ENCODE results near the gene ERBB2.
A peak's percentile ranks its signal among the peaks of the same experiment; 100 is the strongest.

ERBB2 gene

GRCh38 chr17:39666231-39666600 is 33.6 kb upstream of the ERBB2 start:
- DNase-seq, result no peak

- DNase-seq, result no peak
Observed at GRCh38 chr17:39666601-39667261, 33.1 kb upstream of the ERBB2 start.

DNA sequence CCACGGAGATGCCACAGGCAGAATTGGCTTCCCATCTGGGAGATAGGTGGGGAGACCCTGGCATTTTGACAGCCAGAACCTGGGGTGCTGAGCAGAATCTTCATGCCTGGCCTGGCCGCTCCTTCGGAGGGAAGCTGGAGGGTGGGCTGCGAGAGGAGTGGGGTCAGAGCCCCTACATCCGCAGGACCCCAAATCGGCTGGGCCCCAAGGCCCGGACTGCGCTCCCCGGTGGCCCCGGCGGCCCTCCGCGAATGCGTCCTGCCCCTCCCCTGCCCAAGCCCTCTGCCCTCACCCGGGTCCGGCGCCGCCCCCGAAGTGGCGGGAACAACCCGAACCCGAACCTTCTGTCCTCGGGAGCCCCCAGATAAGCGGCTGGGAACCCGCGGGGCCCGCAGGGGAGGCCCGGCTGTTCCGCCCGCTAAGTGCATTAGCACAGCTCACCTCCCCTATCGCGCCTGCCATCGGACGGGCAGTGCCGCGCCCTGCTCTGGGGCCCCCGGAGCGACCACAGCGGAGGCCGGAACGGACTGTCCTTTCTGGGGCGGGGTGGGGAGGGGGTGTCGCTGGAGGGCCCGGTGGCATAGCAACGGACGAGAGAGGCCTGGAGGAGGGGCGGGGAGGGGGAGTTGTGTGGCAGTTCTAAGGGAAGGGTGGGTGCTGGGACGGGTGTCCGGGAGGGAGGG is 32.5 kb upstream of the ERBB2 start:
- no peak for DNase-seq

- DNase-seq, result peak; percentile 36
Observed at GRCh38 chr17:39667945-39668924, 31.6 kb upstream of the ERBB2 start, which contains the start of gene PNMT. TSS of gene PNMT (plus strand) at chr17:39668453. CDS start at chr17:39668476, 23 bp downstream.

DNA sequence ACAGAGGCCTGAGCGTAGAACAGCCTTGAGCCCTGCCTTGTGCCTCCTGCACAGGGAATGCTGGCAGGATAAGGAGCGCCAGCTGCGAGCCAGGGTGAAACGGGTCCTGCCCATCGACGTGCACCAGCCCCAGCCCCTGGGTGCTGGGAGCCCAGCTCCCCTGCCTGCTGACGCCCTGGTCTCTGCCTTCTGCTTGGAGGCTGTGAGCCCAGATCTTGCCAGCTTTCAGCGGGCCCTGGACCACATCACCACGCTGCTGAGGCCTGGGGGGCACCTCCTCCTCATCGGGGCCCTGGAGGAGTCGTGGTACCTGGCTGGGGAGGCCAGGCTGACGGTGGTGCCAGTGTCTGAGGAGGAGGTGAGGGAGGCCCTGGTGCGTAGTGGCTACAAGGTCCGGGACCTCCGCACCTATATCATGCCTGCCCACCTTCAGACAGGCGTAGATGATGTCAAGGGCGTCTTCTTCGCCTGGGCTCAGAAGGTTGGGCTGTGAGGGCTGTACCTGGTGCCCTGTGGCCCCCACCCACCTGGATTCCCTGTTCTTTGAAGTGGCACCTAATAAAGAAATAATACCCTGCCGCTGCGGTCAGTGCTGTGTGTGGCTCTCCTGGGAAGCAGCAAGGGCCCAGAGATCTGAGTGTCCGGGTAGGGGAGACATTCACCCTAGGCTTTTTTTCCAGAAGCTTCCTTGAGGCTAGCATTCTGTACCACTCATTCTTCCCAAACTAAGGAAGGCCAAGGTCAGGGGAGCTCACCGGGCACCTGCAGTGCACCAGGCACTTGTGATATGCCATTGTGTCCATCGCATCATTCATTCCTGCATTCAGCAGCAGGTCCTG is 29.7 kb upstream of the ERBB2 start:
- DNase-seq, result no peak

DNA sequence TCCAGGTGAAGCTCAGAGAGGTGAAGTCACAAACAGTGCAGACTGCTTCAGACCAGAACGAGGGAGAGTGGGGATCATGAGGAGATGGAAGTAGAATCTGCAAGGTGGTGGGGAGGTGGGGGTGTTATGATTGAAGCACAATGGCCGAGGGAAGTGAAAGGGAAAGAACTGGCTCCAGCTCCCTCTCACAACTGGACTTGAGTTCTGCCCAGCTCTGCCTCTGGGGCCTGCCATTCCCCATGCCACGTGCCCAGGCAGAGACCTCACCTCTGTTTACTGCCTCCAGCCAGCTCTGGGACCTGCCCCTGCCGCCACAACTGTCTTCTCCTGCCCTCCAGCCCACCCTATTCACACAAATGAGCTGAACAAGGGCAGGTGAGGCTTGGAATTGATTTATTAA is 29.1 kb upstream of the ERBB2 start:
- no peak for DNase-seq

DNA sequence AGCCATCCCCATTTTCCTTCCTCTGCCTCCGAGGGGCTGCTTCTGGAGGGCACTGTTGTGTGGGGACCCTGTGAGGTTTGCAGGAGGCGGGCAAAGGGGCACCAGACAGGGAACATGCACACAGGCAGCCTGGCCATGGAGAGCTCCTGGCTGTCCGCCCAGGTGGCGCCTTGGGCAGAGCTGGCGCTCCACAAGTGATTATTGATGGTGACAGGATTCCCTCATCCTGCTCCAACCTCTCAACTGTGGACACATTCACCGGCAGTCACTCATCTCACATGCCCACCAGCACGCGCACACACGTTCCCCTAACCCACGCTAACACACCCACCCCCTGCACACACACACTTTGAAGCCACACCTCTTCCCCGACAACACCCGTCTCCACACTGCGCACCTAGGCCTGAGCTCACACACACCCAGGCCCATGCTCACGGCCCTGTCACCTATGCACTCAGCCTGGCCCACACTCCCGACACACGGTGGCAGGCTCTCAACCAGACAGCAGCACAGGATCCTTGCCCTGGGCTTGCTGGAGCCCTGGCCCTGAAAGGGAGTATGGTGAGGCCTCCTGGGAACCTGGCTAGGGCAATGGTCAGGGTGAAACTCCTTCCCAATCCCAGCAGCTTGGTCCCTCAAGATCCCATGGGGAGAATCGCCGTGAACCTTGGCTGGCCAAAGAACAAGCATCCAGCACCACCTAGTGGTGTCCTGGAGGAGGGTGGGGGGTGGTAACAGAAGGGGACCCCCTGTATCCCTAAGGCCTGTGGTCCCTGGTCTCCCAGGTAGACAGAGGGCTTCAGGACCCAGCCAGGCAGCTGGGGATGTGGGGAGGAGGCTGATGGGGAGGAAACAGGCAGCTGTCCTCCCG is 28.0 kb upstream of the ERBB2 start:
- DNase-seq, result no peak

DNA sequence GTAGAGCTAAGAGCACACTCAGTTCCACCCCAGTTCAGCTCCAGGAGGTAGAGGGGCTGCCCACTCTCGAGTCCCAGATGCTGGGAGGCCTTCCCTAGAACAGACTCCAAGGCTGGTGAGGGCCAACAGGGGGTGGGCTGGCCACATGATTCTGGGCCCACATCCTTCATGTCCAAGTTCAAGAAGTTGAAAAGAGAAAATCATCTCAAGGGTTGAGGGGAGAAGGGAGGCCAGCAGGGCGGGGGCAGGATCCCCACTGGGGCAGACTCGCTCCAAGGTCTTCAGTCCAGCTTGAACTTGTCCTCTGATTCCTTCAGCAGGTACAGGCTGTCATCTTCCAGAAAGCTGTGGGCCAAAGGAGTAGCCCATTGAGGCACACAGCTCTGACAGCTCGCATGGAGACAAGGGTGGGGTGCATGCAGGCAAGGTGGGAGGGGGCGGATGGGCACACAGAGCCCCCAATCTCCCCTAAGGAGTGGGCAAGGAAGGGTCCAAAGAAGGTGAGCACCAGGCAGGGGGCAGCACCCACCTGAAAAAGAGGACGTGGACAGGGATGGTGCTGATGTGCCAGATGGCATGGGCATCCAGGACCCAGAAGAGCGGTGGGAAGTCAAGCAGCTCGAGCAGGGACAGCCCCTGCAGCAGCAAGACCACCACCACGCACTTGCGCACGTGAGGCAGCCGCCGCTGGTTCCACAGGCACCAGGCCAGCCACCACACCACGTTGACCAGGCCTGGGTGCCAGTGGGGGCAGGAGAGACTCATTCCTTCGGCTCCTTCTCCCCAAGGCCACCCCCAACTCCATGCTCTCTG is 27.1 kb upstream of the ERBB2 start:
- DNase-seq, result no peak

GRCh38 chr17:39673335-39674081 is 26.4 kb upstream of the ERBB2 start:
- DNase-seq, result no peak

DNA sequence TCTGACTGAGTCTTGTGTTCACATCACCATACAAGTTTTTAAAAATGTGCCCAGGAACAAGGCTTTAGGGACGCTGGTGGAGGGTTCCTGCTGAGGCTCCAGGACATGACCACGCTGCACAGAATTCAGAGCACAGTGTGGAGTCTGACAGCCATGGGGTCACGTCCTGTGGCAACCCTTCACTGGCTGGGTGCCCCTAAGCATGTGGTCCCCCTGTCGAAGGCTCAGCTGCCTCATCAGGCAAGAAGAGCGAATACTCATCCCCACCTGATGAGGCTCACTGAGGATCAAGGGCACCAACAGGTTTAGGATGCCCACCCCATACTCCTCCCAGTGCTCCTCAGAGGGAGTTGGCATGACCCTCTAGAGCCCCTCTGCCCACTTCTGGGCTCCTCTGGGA is 25.7 kb upstream of the ERBB2 start:
- DNase-seq, result no peak

- no peak for DNase-seq
Observed at GRCh38 chr17:39674702-39675389, 25.0 kb upstream of the ERBB2 start.

GRCh38 chr17:39675390-39676082 is 24.3 kb upstream of the ERBB2 start:
- DNase-seq, result no peak

DNA sequence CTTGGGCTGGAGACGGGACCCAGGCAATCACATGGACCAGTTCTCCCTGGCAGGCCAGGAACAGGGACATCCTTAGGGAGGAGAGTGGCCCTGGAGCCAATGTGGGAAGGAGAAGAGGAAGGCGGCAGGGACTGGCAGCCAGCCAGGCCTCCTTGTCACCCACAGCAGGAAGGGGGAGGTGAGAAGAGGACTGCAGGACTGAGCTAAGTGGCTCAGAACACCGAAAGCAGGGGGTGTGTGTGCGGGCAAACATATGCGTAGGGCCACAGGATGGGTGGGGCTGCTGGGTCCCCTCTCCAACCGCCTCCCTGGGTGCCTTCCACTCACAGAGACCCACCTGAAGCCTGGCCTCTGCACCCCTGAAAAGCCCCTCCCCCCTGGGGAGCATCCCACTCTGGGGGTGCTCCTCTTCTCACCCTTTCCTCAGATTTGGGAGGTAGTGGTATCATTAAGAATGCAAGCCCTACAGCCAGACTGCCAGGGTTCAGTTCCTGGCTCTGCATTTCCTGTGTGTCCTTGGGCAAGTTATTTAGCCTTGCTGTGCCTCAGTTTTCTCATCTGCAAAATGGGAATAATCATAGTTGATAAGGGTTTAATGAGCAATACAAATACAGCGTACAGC is 23.6 kb upstream of the ERBB2 start:
- peak; percentile 18 for DNase-seq

GRCh38 chr17:39677072-39677471 is 22.8 kb upstream of the ERBB2 start:
- DNase-seq, result no peak

- no peak for DNase-seq
Observed at GRCh38 chr17:39677542-39678339, 22.1 kb upstream of the ERBB2 start.

DNA sequence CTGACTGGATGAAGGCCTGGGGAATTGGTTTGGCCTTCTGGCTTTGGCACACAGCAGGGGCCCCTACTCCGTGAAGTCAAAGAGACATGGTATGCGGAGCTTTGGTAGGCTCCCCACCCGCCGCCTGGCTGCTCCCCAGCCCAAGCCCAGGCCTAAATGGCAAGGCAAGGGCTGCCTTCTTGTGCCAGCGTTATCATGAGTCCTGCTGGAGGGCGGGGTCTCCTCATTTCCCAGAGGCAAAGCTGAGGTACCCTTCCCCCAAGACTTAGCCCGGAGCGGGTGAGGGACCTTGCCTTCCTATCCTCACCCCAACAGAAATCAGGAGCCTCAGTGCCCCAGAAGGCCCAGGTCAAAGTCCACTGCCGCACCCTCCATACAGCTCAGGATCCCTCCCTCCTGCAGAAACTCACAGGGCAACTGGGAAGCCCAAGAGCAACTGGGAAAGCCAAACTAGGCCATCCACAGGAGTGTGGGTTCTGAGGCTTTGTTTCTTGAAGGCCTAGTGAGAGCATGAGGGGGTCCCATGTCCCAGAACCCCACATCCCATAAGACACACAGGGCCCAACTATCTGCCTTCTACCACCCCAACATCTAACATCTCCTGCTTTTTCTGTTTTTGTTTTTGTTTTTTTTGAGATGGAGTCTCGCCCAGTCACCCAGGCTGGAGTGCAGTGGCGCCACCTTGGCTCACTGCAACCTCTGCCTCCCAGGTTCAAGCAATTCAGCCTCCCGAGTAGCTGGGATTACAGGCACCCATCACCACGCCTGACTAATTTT is 21.3 kb upstream of the ERBB2 start:
- no peak for DNase-seq

All from NCI-H1105 treated with DMSO at 0.1 percent for 48 hours (cell line).